ENCODE data around the gene GRK2.

GRCh38 chr11:67302571-67303131 is 36.4 kb downstream of the GRK2 start:
- TF ChIP-seq, protein P1, sequence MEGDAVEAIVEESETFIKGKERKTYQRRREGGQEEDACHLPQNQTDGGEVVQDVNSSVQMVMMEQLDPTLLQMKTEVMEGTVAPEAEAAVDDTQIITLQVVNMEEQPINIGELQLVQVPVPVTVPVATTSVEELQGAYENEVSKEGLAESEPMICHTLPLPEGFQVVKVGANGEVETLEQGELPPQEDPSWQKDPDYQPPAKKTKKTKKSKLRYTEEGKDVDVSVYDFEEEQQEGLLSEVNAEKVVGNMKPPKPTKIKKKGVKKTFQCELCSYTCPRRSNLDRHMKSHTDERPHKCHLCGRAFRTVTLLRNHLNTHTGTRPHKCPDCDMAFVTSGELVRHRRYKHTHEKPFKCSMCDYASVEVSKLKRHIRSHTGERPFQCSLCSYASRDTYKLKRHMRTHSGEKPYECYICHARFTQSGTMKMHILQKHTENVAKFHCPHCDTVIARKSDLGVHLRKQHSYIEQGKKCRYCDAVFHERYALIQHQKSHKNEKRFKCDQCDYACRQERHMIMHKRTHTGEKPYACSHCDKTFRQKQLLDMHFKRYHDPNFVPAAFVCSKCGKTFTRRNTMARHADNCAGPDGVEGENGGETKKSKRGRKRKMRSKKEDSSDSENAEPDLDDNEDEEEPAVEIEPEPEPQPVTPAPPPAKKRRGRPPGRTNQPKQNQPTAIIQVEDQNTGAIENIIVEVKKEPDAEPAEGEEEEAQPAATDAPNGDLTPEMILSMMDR (IDR thresholded peaks at IDR 0.05), result no peak
- no peak for TF ChIP-seq POLR2A (IDR thresholded peaks at IDR 0.05)

All from heart left ventricle (tissue), 13 donors.